Measurements from ENCODE around the gene APOBEC3F. TPM values are rescaled to one million over a fixed set of nuclear protein-coding genes. Genes with fewer than 3 reads are reported as not detected.
"Not testable (repeated sequence)": the region's sequence is repeated elsewhere in the genome, so short reads cannot be mapped to it uniquely, and the experiment has no call there.

The APOBEC3F gene
- total RNA-seq, 1 donor from 2014 or later, result 2.8 TPM

- peaks cover 6% of the 10 kb centered on the region for H3K4me1 Mint-ChIP-seq (ENCODE audit: low read depth, unreplicated experiment)
- no peak for DNase-seq
- H3K4me3 Mint-ChIP-seq (ENCODE audit: unreplicated experiment), result no peak overlapping the region
- H3K9me3 Mint-ChIP-seq (ENCODE audit: unreplicated experiment), result no peaks in the 10 kb centered on the region
- no peak overlapping the region for H3K27ac Mint-ChIP-seq (ENCODE audit: unreplicated experiment)
- H3K36me3 Mint-ChIP-seq (ENCODE audit: unreplicated experiment), result no peaks in the 10 kb centered on the region
- no peak for TF ChIP-seq CTCF (IDR thresholded peaks at IDR 0.05; ENCODE audit: partially characterized antibody, unreplicated experiment)
- peaks cover 6% of the 10 kb centered on the region for H3K27me3 Mint-ChIP-seq (ENCODE audit: unreplicated experiment)
Measured at GRCh38 chr22:39073981-39074380, 33.3 kb downstream of the APOBEC3F start.

- not testable (repeated sequence) for H3K27me3 Mint-ChIP-seq (ENCODE audit: unreplicated experiment); H3K9me3 Mint-ChIP-seq (ENCODE audit: unreplicated experiment); H3K36me3 Mint-ChIP-seq (ENCODE audit: unreplicated experiment); DNase-seq; H3K4me1 Mint-ChIP-seq (ENCODE audit: low read depth, unreplicated experiment)
- Mint-ChIP-seq H3K27ac (ENCODE audit: unreplicated experiment) (peak overlapping the region; percentile 29), H3K4me3 (ENCODE audit: unreplicated experiment) (peak overlapping the region; percentile 78)
Measured at GRCh38 chr22:39076155-39077025, 35.7 kb downstream of the APOBEC3F start.

GRCh38 chr22:39077026-39077840 lies 36.6 kb downstream of the APOBEC3F start, which contains the start of gene APOBEC3G:
Gene APOBEC3G, plus strand, starts transcription at chr22:39077275. Its CDS starts 87 bp downstream, at chr22:39077362.
- Mint-ChIP-seq H3K4me3 (ENCODE audit: unreplicated experiment) (peak within 1 kb of the TSS; percentile 78), H3K27ac (ENCODE audit: unreplicated experiment) (peak within 1 kb of the TSS; percentile 29)

GRCh38 chr22:39077912-39078311 lies 37.2 kb downstream of the APOBEC3F start:
- H3K4me1 Mint-ChIP-seq (ENCODE audit: low read depth, unreplicated experiment); H3K4me3 Mint-ChIP-seq (ENCODE audit: unreplicated experiment); DNase-seq; H3K9me3 Mint-ChIP-seq (ENCODE audit: unreplicated experiment); H3K27ac Mint-ChIP-seq (ENCODE audit: unreplicated experiment); H3K36me3 Mint-ChIP-seq (ENCODE audit: unreplicated experiment): not testable (repeated sequence)
- H3K27me3 Mint-ChIP-seq (ENCODE audit: unreplicated experiment), result peaks cover 11% of the 10 kb centered on the region

More at GRCh38 chr22:39077026-39077840, 36.6 kb downstream of the APOBEC3F start, which contains the start of gene APOBEC3G:
- H3K4me1 Mint-ChIP-seq (ENCODE audit: low read depth, unreplicated experiment); H3K36me3 Mint-ChIP-seq (ENCODE audit: unreplicated experiment); H3K9me3 Mint-ChIP-seq (ENCODE audit: unreplicated experiment); DNase-seq: not testable (repeated sequence)
- H3K27me3 Mint-ChIP-seq (ENCODE audit: unreplicated experiment), result peaks cover 11% of the 10 kb centered on the region

GRCh38 chr22:39078329-39078728 lies 37.7 kb downstream of the APOBEC3F start:
- DNase-seq, result no peak
- Mint-ChIP-seq H3K4me1 (ENCODE audit: low read depth, unreplicated experiment) (peaks cover 6% of the 10 kb centered on the region), H3K9me3 (ENCODE audit: unreplicated experiment) (no peaks in the 10 kb centered on the region), H3K27me3 (ENCODE audit: unreplicated experiment) (peaks cover 11% of the 10 kb centered on the region), H3K36me3 (ENCODE audit: unreplicated experiment) (no peaks in the 10 kb centered on the region), H3K27ac (ENCODE audit: unreplicated experiment) (no peak overlapping the region), H3K4me3 (ENCODE audit: unreplicated experiment) (no peak overlapping the region)
- no peak for TF ChIP-seq CTCF (IDR thresholded peaks at IDR 0.05; ENCODE audit: partially characterized antibody, unreplicated experiment)

GRCh38 chr22:39079054-39079637 lies 38.5 kb downstream of the APOBEC3F start:
- H3K4me3 Mint-ChIP-seq (ENCODE audit: unreplicated experiment); H3K36me3 Mint-ChIP-seq (ENCODE audit: unreplicated experiment); DNase-seq; H3K9me3 Mint-ChIP-seq (ENCODE audit: unreplicated experiment); H3K27ac Mint-ChIP-seq (ENCODE audit: unreplicated experiment); H3K4me1 Mint-ChIP-seq (ENCODE audit: low read depth, unreplicated experiment): not testable (repeated sequence)
- H3K27me3 Mint-ChIP-seq (ENCODE audit: unreplicated experiment), result peaks cover 11% of the 10 kb centered on the region
